GM12864 (cell line): Measurements from ENCODE around the gene EVA1A.

Source experiments
- DNase-seq: peaks from one replicate; pipeline ENCODE4 v3.0.0-alpha.2; 2011; ENCODE audit warnings: low read depth
- H3K4me3 ChIP-seq: 2 replicates; pipeline ENCODE4 v1.5.1; 2011; ENCODE audit warnings: mild to moderate bottlenecking, low read depth, low read length, control low read depth
- TF ChIP-seq, protein P1 (sequence below): IDR thresholded peaks from 2 replicates; pipeline ENCODE4 v1.5.1; 2011; ENCODE audit warnings: low read depth, mild to moderate bottlenecking, moderate library complexity, low read length, control low read depth, inconsistent platforms; ENCODE audit errors: missing control alignments

EVA1A gene

DNA sequence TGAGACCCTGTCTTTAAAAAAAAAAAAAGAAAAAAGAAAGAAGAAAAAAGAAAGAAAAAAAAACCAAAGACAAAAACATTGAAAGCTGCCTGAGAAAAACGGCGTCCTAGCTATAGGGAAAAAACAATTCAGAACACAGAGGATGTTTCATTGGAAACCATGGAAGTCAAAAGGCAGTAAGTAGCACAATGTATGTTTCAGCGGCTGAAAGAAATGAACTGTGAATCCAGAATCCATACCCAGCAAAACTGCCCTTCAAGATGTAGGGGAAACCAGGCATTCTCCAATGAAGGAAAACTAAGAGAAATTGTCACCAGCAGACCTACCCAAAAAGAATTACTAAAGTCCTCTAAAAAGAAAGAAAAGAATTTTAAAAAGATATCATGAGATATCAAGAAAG lies 27.6 kb downstream of the EVA1A start:
- TF ChIP-seq, protein P1, sequence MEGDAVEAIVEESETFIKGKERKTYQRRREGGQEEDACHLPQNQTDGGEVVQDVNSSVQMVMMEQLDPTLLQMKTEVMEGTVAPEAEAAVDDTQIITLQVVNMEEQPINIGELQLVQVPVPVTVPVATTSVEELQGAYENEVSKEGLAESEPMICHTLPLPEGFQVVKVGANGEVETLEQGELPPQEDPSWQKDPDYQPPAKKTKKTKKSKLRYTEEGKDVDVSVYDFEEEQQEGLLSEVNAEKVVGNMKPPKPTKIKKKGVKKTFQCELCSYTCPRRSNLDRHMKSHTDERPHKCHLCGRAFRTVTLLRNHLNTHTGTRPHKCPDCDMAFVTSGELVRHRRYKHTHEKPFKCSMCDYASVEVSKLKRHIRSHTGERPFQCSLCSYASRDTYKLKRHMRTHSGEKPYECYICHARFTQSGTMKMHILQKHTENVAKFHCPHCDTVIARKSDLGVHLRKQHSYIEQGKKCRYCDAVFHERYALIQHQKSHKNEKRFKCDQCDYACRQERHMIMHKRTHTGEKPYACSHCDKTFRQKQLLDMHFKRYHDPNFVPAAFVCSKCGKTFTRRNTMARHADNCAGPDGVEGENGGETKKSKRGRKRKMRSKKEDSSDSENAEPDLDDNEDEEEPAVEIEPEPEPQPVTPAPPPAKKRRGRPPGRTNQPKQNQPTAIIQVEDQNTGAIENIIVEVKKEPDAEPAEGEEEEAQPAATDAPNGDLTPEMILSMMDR = no peak
- H3K4me3 ChIP-seq = no peak overlapping the region
- DNase-seq = no peak

DNA sequence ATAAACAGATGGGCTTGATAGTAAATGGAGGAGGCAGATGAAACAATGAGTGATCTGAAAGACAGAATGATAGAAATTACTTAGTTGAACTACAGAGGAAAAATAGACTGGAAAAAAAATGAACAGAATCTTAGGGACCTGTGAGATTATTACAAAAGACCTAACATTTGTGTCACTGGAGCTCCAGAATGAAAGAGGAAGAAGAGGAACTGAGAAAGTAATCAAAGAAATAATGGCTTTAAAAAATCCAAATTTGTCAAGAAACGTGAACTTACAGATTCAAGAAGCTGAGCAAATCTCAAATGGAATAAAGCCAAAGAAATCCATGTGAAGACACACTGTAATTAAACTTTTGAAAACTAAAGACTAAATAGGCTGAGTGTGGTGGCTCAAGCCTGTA lies 28.3 kb downstream of the EVA1A start:
- TF ChIP-seq, protein P1 = no peak
- DNase-seq = no peak
- no peak overlapping the region for H3K4me3 ChIP-seq

DNA sequence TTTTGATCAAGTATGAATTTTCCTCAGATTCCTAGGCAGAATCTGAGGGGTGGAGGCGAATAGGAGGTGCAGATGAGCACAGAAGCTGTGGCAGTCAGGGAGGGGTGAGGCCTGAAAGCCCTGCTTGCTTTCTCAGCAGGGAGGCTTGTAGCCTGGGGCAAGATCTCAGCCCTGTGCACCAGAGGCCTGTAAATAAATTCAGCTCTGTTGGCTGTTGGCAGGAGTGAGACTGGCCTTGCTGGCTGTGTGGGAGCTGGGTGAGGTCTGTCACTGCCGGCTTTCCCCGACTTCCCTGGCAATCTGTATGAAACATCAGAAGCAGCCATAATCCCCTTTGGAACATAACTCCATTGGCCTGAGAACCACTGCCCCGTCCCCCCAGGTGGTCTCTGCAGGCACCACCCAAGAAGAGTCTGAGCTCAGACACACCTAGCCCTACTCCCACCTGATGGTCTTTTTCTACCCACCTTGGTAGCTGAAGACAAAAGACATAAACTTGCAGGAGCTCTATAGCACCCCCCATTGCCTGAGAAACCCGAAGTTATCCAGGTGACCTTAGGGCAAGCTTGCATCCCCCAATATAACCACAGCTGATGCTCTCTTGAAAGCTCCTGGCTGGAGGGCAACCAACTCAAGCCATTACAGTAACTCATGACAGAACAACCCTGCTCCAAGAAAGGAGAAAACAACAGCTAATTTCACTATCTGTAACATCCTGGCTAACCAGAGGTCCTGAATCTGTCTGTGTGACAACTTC lies 32.3 kb downstream of the EVA1A start:
- DNase-seq = no peak
- TF ChIP-seq, protein P1 = no peak
- H3K4me3 ChIP-seq = no peak overlapping the region

DNA sequence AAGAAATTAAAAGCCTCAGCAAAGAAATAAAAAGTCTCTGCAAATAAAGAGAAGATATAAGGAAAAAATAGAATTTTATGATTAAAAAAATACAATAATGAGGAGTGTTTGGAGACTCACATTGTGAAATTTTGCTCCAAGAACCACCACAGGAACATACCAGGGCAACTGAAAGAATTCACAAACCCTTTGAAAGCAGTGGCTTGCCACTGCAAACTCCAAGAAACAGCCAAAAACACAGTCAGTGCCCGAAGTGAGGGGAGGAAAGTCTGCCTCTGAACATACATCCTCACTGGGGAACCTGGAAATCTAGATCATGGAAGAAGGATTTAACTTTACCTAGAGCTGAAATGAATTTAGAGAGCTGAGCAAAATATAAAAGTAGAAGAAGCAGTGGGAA lies 33.1 kb downstream of the EVA1A start:
- H3K4me3 ChIP-seq = no peak overlapping the region
- no peak for DNase-seq
- TF ChIP-seq, protein P1 = no peak

GRCh38 chr2:75526842-75527241 lies 33.9 kb downstream of the EVA1A start:
- no peak for DNase-seq
- TF ChIP-seq, protein P1 = no peak
- no peak overlapping the region for H3K4me3 ChIP-seq

GRCh38 chr2:75525434-75526310 lies 35.1 kb downstream of the EVA1A start:
- H3K4me3 ChIP-seq = no peak overlapping the region
- TF ChIP-seq, protein P1 = no peak
- DNase-seq = no peak
